Measurements from ENCODE around the gene PARP15.

DNA sequence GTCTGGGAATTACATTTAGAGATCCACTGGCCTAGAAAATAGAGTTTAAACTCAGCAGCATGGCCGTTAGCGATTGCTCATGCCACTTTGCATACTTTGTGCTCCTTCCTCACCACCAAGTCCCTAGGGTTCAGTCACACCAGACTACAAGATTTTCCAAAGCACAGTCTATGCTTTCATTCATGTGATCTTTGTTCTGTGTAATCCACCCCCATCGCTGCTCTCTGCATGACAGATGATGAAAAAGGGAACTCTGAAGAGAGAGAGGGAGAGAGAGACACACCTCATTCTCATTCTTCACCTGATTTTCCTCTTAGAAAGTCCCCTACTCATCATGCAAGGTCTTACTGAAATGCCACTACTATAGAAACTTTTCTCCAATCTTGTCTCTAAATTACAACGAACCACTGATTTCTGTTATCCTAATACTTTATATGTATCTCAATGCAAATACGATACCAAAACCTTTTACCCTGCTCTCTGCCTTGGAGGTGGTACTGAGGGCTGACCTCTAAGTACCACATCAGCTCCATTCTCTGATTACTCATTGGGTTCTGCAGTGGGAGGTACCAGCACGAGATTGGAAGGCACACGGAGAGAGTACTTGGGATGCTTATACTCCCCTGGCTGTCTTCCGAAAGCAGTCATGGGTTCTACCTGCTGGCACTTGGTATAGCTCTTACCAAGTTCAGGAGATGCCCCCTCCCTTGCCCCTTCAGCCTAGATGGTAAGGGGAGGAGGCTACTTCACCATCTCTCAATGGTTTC is 1.1 kb upstream of the PARP15 start:
- TF ChIP-seq, protein P1, sequence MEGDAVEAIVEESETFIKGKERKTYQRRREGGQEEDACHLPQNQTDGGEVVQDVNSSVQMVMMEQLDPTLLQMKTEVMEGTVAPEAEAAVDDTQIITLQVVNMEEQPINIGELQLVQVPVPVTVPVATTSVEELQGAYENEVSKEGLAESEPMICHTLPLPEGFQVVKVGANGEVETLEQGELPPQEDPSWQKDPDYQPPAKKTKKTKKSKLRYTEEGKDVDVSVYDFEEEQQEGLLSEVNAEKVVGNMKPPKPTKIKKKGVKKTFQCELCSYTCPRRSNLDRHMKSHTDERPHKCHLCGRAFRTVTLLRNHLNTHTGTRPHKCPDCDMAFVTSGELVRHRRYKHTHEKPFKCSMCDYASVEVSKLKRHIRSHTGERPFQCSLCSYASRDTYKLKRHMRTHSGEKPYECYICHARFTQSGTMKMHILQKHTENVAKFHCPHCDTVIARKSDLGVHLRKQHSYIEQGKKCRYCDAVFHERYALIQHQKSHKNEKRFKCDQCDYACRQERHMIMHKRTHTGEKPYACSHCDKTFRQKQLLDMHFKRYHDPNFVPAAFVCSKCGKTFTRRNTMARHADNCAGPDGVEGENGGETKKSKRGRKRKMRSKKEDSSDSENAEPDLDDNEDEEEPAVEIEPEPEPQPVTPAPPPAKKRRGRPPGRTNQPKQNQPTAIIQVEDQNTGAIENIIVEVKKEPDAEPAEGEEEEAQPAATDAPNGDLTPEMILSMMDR (IDR thresholded peaks at IDR 0.05), result no peak
- no peak for TF ChIP-seq POLR2A (IDR thresholded peaks at IDR 0.05)

Data from testis (tissue), 2 donors.